RKO (cell line): Measurements from ENCODE around the gene AGT.
A peak's percentile ranks its signal among the peaks of the same experiment; 100 is the strongest.
"Not testable (repeated sequence)": the region's sequence is repeated elsewhere in the genome, so short reads cannot be mapped to it uniquely, and the experiment has no call there.

Source experiments
- DNase-seq: peaks from one replicate; pipeline ENCODE4 v3.0.0-alpha.2; 2016; ENCODE audit warnings: low spot score

The AGT gene

DNA sequence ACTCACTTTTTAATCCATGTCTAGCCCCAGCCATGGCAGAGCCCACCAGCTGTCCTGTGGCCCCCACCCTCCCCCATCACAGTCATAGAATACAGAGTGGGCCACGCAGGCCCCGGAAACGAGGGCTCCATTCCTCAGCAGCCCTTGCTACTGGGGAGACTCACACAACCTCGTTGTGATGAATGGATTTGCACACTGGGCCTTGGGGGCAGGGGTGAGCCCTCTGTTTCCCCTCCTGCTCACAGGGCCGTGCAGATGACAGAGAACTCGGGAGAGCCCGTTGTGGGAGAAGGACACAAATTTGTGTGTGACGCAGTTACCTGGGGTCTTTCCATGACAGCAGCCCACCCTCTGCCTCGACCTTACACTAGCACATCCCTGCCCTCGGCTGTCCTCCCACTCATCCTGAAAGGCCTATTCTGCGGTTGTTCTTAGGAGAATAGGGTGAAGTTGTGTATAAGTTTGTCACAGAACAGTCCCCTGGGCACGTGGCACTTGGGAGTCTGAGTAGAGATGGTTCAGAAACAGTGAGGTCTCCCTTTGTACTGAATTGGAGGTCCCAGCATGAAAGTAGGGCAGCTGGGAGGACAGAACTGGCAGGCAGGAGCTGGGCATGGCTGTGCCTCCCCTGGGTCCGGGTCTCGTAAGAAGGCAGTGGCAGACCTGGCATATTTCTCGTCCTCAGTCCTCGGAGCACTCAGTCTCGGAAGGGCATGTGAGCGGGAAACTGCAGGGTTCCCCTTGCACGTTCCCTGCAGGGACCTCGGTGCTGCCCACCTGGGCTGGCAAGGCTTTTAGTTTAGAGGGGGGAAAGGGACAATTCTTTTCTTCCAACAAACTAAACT, 6.8 kb downstream of the AGT start:
- DNase-seq = no peak

DNA sequence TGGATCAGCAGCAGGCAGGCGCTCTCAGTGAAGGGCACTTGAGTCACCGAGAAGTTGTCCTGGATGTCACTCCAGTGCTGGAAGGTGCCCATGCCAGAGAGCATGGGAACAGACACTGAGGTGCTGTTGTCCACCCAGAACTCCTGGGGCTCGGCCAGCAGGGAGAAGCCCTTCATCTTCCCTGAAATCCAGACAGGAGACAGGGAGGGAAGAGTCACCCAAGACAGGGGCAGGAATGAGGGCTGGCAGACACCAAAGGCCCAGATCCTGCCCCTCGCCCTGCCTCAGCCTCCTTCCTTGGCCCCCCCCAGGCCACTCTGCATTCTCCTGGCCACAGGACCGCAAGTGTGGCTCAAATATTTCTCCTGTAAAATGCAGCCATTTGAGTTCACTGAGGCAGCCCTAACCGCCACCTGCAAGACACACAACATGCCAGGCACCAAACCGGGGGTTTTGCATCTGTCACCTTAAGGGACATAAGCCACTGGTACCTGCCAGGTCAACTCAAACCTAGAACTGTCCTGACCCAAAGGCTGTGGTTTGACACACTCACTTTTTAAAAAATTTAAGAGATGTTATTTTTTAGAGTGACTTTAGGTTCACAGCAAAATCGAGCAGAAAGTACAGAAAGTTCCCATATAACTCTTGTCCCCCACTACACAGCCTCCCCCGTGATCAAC, 7.8 kb downstream of the AGT start:
- no peak for DNase-seq

- DNase-seq = no peak
Observed at GRCh38 chr1:230705289-230706019, 8.5 kb downstream of the AGT start.

DNA sequence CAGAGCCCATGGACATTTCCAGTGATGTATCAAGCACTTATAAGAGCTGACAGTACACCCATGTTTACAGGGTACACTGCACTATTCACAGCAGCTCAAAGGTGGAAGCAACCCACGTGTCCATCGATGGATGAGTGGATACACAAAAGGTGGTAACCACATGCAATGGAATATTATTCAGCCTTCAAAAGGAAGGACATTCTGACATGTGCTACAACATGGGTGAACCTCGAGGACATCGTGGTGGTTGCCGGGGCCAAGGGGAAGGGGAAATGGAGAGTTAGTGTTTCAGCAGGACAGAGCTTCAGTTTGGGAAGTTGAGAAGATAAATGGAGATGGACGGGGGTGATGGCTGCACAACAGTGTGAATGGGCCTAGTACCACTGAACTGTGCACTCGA, 9.1 kb downstream of the AGT start:
- no peak for DNase-seq

DNA sequence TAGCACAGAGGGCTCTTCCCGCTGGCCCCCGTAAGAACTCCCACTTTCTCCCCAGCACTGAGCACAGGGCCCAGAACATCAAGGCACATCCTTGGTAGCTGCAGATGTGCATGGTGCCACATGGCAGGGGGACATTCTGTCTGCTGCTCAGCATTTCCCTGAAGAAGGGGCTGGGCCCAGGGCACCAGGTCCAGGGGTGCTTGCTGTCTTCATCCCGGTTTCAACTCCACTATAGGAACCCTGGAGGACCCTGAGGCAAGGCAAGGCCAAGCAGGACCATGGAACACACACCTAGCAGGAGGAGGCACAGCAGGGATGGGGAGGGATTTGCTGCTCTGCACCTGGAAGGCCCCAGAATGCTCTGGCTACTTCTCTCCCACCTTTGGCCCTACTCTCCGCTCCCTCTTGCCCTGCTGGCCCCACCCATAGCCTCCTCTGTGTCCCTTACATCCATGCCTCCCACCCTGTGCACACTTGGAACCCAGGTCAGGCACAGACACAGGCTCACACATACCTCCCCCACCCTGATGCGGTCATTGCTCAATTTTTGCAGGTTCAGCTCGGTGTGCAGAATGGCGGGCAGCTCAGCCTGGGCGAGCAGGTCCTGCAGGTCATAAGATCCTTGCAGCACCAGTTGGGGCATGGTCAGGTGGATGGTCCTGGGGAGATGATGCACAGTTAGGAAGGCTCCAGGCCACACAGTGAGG, 10.1 kb downstream of the AGT start:
- no peak for DNase-seq

GRCh38 chr1:230702934-230703678, 10.8 kb downstream of the AGT start:
- DNase-seq = peak; percentile 5

GRCh38 chr1:230701895-230702768, 11.8 kb downstream of the AGT start:
- no peak for DNase-seq

- no peak for DNase-seq
Observed at GRCh38 chr1:230701434-230701833, 12.5 kb downstream of the AGT start.

DNA sequence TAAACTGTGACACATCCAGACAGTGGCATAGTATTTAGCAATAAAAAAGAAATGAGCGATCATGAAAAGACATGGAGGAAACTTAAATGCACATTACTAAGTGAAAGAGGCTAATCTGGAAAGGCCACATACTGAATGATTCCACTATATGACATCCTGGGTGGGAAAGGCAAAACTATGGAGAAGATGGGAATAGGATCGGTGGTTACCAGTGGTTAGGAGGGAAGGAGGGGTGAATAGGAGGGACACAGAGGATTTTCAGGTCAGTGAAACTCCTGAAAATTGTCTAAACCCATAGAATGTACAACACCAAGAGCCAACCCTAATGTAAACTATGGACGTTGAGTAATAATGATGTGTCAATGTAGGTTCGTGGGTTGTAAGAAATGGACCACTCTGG, 13.8 kb downstream of the AGT start:
- DNase-seq = no peak

- DNase-seq = no peak
Observed at GRCh38 chr1:230699716-230700115, 14.2 kb downstream of the AGT start.

DNA sequence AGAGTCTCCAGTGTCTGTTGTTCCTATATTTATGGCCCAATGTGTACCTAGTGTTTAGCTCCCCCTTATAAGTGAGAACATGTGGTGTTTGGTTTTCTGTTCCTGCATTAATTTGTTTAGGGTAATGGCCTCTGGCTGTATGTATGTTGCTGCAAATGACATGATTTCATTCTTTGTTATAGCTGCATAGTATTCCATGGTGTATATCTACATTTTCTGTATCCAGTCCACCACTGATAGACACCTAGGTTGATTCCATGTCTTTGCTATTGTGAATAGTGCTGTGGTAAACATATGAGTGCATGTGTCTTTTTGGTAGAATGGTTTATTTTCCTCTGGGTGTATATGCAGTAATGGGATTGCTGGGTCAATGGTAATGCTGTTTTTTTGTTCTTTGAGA, 15.0 kb downstream of the AGT start:
- DNase-seq = not testable (repeated sequence)

- DNase-seq = no peak
Observed at GRCh38 chr1:230698130-230698529, 15.8 kb downstream of the AGT start.

- no peak for DNase-seq
Observed at GRCh38 chr1:230696722-230697437, 17.0 kb downstream of the AGT start.

DNA sequence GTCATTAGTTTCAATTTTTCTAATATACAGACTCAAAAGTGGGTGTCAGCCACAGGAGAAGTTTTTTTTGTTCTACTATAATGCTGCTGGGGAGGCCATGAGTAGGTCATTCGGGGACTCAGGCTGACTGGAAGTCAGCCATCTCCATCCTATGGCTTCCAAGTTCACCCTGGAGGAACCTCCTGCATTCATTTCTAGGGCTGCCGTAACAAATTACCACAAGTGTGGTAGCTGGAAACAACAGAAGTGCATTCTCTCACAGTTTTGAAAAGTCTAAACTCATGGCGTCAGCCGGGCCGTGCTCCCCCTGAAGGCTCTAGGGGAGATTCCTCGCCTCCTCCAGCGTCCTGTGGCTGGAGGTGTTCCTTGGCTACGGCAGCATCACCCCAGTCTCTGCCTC, 17.7 kb downstream of the AGT start:
- DNase-seq = no peak

DNA sequence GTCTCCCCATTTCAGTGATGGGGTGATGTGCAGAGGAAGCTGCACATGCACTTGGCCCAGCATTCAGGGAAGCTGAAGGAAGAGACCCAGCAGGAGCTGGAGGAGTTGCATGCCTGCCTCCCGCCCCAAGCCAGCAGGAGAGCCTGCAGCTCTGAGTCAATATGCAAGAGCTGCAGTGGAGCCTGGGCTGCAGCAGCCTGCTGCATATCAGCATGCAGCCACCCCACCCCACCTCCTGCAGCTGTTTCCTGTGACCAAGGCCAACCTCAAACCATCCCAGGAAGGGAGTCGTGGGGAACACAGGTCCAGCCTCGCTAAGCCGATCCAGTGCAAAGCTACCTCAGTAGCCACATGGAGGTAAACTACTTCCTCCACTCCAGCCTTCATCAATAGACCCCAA, 18.9 kb downstream of the AGT start:
- DNase-seq = no peak

GRCh38 chr1:230694464-230694863, 19.5 kb downstream of the AGT start:
- no peak for DNase-seq

DNA sequence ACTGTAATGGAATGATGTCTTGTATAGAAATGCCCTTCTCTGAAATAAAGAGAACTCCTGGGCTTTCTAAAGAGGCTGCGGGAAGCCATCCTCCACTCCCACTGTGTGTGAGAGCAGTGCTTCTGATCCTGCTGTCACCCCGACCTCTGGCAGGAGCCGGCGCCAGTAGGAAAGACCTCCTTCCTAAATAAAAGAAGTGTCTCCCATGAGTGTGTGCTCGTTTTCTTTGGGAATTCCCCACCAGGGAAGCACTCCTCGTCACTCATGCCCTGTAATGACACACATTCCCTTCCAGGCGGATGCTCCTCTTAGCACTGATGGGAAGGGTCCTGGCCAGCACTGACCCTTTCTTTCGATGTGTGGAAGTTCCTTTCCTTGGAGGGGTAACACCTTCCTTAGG, 20.1 kb downstream of the AGT start:
- no peak for DNase-seq

- DNase-seq = no peak
Observed at GRCh38 chr1:230693221-230693620, 20.7 kb downstream of the AGT start.

DNA sequence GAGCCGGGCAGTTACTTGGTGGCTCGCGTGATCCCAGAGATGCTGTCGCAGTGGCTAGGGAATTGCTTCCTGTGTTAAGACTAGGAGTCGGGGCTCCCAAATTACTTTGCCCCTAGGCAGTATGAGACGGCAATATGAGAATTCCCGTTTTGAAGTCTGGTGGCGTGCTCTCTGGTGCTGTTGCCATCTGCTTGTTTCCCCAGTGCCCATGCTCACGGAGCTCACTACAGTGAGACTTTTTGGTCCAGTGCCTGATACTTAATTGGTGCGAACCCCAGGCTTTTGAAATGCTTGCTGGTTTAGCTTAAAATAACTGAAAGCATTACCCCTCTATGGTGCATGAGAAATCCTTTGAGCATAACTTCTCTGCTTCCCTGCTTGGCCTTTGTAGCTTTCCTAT, 22.3 kb downstream of the AGT start:
- DNase-seq = no peak

DNA sequence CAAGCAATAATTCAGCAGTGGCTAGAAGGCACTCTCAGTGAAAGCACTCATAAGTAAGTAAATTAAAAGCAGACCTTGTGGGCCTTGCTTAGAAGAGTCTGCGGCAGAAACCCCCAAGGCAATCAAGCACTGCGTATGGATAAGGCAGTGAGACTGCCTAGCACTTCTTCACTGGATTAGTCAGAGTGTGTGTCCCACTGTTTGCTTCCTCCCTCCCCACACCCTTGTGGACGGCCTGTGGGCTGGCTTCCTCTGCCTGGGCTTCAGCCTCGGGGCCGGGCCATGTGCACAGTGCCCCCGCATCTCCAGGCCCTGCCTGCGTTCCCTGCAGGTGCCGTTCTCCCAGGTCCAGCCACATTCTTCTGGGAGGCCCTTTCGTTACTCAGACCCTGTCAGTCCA, 23.8 kb downstream of the AGT start:
- no peak for DNase-seq
